ENCODE measurements around the gene TBCEL. TPM values are rescaled to one million over a fixed set of nuclear protein-coding genes. Genes with fewer than 3 reads are reported as not detected.

TBCEL gene
- total RNA-seq, 1 experiment from 2014 or later = 17.7 TPM

- Histone ChIP-seq H3K9ac (ENCODE audit: low read length) (no peak overlapping the region), H3K79me2 (ENCODE audit: insufficient read depth, low read length) (no peaks in the 10 kb centered on the region), H3K36me3 (ENCODE audit: control insufficient read depth in 1 of 2, insufficient read depth in 2 of 2, low read length in 2 of 2) (no peaks in the 10 kb centered on the region), H2AFZ (ENCODE audit: low read depth, low read length, poor library complexity, severe bottlenecking) (no peak overlapping the region), H3K4me1 (ENCODE audit: control insufficient read depth in 1 of 2, insufficient read depth in 2 of 2, low read length in 2 of 2) (peaks cover 0 to 4% of the 10 kb centered on the region in 2 experiments; a peak in 1 of 4 replicates), H3K4me3 (replicated peaks in 1 of 2; ENCODE audit: low read depth in 1 of 2, low read length in 2 of 2) (no peak overlapping the region), H3K27ac (ENCODE audit: low read depth, low read length) (no peak overlapping the region), H3K4me2 (ENCODE audit: low read length) (no peak overlapping the region), H3K9me2 (ENCODE audit: insufficient read depth) (no peaks in the 10 kb centered on the region), H3K9me3 (ENCODE audit: control insufficient read depth in 1 of 2, insufficient read depth in 1 of 2, low read depth in 1 of 2, low read length in 2 of 2) (no peaks in the 10 kb centered on the region), H3K27me3 (ENCODE audit: insufficient read depth, low read length) (peaks cover 50% of the 10 kb centered on the region), H4K20me1 (ENCODE audit: insufficient read depth) (no peaks in the 10 kb centered on the region)
- ChIA-PET POLR2A (no interaction called here), CTCF (no interaction called here), RAD21 (ENCODE audit: low non-redundant PET in 1 of 2, low total read pairs in 2 of 2, uncharacterized antibody in 2 of 2, unreplicated experiment in 2 of 2) (no interaction called here)
- intact Hi-C loops (cut with micrococcal nuclease) = no loop called here
- BruUV-seq (replicated peaks) = no TSS peak
- no peak for TF ChIP-seq POLR2A (IDR thresholded peaks at IDR 0.05; ENCODE audit: borderline replicate concordance, extremely low read depth, insufficient read depth, insufficient read length)
- TF ChIP-seq RAD21 (IDR thresholded peaks at IDR 0.05; ENCODE audit: low read depth) = no peak
- TF ChIP-seq CBX3 (IDR thresholded peaks at IDR 0.05; ENCODE audit: low read depth) = no peak
- no peak for TF ChIP-seq REST (IDR thresholded peaks at IDR 0.05; ENCODE audit: low read depth)
- ATAC-seq (no peak), DNase-seq (ENCODE audit: low read depth, low spot score) (no peak)
Observed at GRCh38 chr11:120977266-120978137, 46.4 kb upstream of the TBCEL start.

- Histone ChIP-seq H4K20me1 (ENCODE audit: insufficient read depth) (no peaks in the 10 kb centered on the region), H3K9ac (ENCODE audit: low read length) (no peak overlapping the region), H3K27ac (ENCODE audit: low read depth, low read length) (no peak overlapping the region), H3K36me3 (ENCODE audit: control insufficient read depth in 1 of 2, insufficient read depth in 2 of 2, low read length in 2 of 2) (no peaks in the 10 kb centered on the region), H3K79me2 (ENCODE audit: insufficient read depth, low read length) (no peaks in the 10 kb centered on the region), H3K9me2 (ENCODE audit: insufficient read depth) (no peaks in the 10 kb centered on the region), H3K4me3 (replicated peaks in 1 of 2; ENCODE audit: low read depth in 1 of 2, low read length in 2 of 2) (no peak overlapping the region), H3K27me3 (ENCODE audit: insufficient read depth, low read length) (peaks cover 41% of the 10 kb centered on the region), H3K9me3 (ENCODE audit: control insufficient read depth in 1 of 2, insufficient read depth in 1 of 2, low read depth in 1 of 2, low read length in 2 of 2) (no peaks in the 10 kb centered on the region), H3K4me1 (ENCODE audit: control insufficient read depth in 1 of 2, insufficient read depth in 2 of 2, low read length in 2 of 2) (peaks cover 0 to 4% of the 10 kb centered on the region in 2 experiments; a peak in 1 of 4 replicates), H3K4me2 (ENCODE audit: low read length) (no peak overlapping the region), H2AFZ (ENCODE audit: low read depth, low read length, poor library complexity, severe bottlenecking) (no peak overlapping the region)
- ATAC-seq = no peak
- DNase-seq (ENCODE audit: low read depth, low spot score) = no peak
- RAD21 ChIA-PET (ENCODE audit: low non-redundant PET in 1 of 2, low total read pairs in 2 of 2, uncharacterized antibody in 2 of 2, unreplicated experiment in 2 of 2) = no interaction called here
- TF ChIP-seq MAX (IDR thresholded peaks at IDR 0.05) (no peak), RAD21 (IDR thresholded peaks at IDR 0.05; ENCODE audit: low read depth) (no peak), FOSL1 (IDR thresholded peaks at IDR 0.05; ENCODE audit: low read depth) (no peak), SRF (IDR thresholded peaks at IDR 0.05; ENCODE audit: low read depth) (no peak), CBX3 (IDR thresholded peaks at IDR 0.05; ENCODE audit: low read depth) (no peak), YY1 (IDR thresholded peaks at IDR 0.05; ENCODE audit: extremely low read depth, insufficient replicate concordance, low read depth, low read length) (no peak), ATF3 (IDR thresholded peaks at IDR 0.05) (no peak), CEBPB (IDR thresholded peaks at IDR 0.05; ENCODE audit: low read depth) (no peak), ELF1 (IDR thresholded peaks at IDR 0.05; ENCODE audit: borderline replicate concordance, low read depth) (no peak), POLR2A (IDR thresholded peaks at IDR 0.05; ENCODE audit: borderline replicate concordance, extremely low read depth, insufficient read depth, insufficient read length) (no peak), TCF7L2 (IDR thresholded peaks at IDR 0.05; ENCODE audit: borderline replicate concordance, extremely low read depth, insufficient read depth, insufficient read length) (no peak), ZNF274 (IDR thresholded peaks at IDR 0.05; ENCODE audit: low read depth, low read length) (no peak)
- CTCF ChIA-PET = no interaction called here
- POLR2A ChIA-PET = no interaction called here
- no TSS peak for BruUV-seq (replicated peaks)
- intact Hi-C loops (cut with micrococcal nuclease) = no loop called here
Observed at GRCh38 chr11:120978701-120979100, 45.2 kb upstream of the TBCEL start.
